Natural killer cell (primary cell): Measurements from ENCODE around the gene RIPK1. TPM values are rescaled to one million over a fixed set of nuclear protein-coding genes. Genes with fewer than 3 reads are reported as not detected.

Experiments used
- ATAC-seq, 3 donors: fragments of 150-1000 bp in 2 of 3; fragments of 200-7000 bp in 1 of 3; cut with Tn5 transposase; 1 replicate in 1 of 3; 2 replicates in 2 of 3; pipeline ENCODE4 v1.10.0; 2021; ENCODE audit warnings: mild to moderate bottlenecking in 2 of 3, moderate library complexity in 2 of 3
- DNase-seq, 2 donors: peaks; one replicate each; pipeline versions ENCODE4 v3.0.0 to v3.0.0-alpha.2; 2013 to 2021; ENCODE audit warnings: mixed read lengths in 1 of 2
- H3K27ac ChIP-seq: one replicate; pipeline ENCODE4 v1.5.1; 2013; ENCODE audit warnings: mild to moderate bottlenecking, low read length
- H3K27me3 ChIP-seq: one replicate; pipeline ENCODE4 v1.6.1; 2013; ENCODE audit warnings: low read length; ENCODE audit not compliant: control insufficient read depth, insufficient read depth
- H3K36me3 ChIP-seq: one replicate; pipeline ENCODE4 v1.6.1; 2013; ENCODE audit warnings: low read length; ENCODE audit not compliant: control insufficient read depth, insufficient read depth
- H3K4me1 ChIP-seq: one replicate; pipeline ENCODE4 v1.6.1; 2013; ENCODE audit warnings: low read length; ENCODE audit not compliant: control insufficient read depth, insufficient read depth
- H3K4me3 ChIP-seq: one replicate; pipeline ENCODE4 v1.5.1; 2013; ENCODE audit warnings: low read length
- H3K9me3 ChIP-seq: one replicate; pipeline ENCODE4 v1.6.1; 2013; ENCODE audit warnings: low read length; ENCODE audit not compliant: control insufficient read depth, insufficient read depth
- H3K27ac Mint-ChIP-seq, 2 donors: one replicate each; pipeline ENCODE4 v1.8.0; 2022; ENCODE audit warnings: mild to moderate bottlenecking in 2 of 2, mixed read lengths in 2 of 2, moderate library complexity in 1 of 2
- H3K27me3 Mint-ChIP-seq, 2 donors: one replicate each; pipeline ENCODE4 v1.8.0; 2022; ENCODE audit warnings: low read depth in 2 of 2, mixed read lengths in 2 of 2
- H3K36me3 Mint-ChIP-seq: one replicate; pipeline ENCODE4 v1.8.0; 2022; ENCODE audit warnings: mixed read lengths
- H3K4me1 Mint-ChIP-seq, 2 donors: one replicate each; pipeline ENCODE4 v1.8.0; 2022; ENCODE audit warnings: mixed read lengths in 2 of 2
- H3K4me3 Mint-ChIP-seq: one replicate; pipeline ENCODE4 v1.8.0; 2022; ENCODE audit warnings: mild to moderate bottlenecking, moderate library complexity, mixed read lengths
- H3K9me3 Mint-ChIP-seq, 2 donors: one replicate each; pipeline ENCODE4 v1.8.0; 2022; ENCODE audit warnings: mixed read lengths in 2 of 2
- WGBS: methylation state at CpG from one replicate; pipeline ENCODE4 v1.1.7; 2013; ENCODE audit warnings: missing lambda C conversion rate; ENCODE audit not compliant: insufficient coverage; 5-methylcytosine and 5-hydroxymethylcytosine counted together
- intact Hi-C: fragments of 100-400 bp; cut with micrococcal nuclease; formaldehyde crosslinking; loops from one replicate; pipeline ENCODE4 v1.14.2; 2022
- total RNA-seq, 4 donors: library from RNA; stranded (reverse); fragments of 120-200 nt in 1 of 4; gene quantifications; one replicate each; pipeline versions ENCODE4 v1.2.3 to v1.2.4, GENCODE V29; 2013 to 2022
- TF ChIP-seq, protein P1 (sequence below): fragments of 200-600 bp; IDR thresholded peaks from one replicate; pipeline ENCODE4 v1.8.0; 2022; ENCODE audit warnings: antibody characterized with exemption

Gene RIPK1
- total RNA-seq, 3 donors from 2014 or later (not counting 1 experiment from before 2014, with no cell fraction given), result 30.9 to 44.8 (median 34.5) TPM

DNA sequence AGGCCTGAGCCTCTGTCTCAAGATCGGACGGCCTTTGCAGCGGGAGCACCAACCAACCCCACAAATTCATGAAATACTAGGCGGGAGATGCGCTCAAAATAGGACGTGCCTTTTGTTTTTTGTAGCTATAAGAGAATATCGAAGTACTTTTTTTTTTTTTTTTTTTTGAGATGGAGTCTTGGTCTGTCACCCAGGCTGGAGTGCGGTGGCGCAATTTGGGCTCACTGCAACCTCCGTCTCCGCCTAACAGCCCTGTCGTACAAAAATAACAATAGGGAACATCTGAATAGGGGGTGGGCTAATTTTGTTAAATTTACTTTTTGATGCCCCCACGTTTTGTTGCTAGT lies 94.9 kb downstream of the RIPK1 start:
- no peak overlapping the region for H3K27ac ChIP-seq
- 2% methylated on average over 6 of the region's 13 CpGs for WGBS
- Mint-ChIP-seq H3K9me3 (no peaks in the 10 kb centered on the region), H3K4me3 (peak overlapping the region; percentile 85), H3K27me3 (peaks cover 27 to 33% of the 10 kb centered on the region in 2 donors), H3K27ac (peak overlapping the region in 1 of 2 donors; percentile 70), H3K36me3 (no peaks in the 10 kb centered on the region), H3K4me1 (peaks cover 17 to 20% of the 10 kb centered on the region in 2 donors)
- H3K4me3 ChIP-seq, result peak overlapping the region; percentile 18
- intact Hi-C loops, result no loop called here
- H3K36me3 ChIP-seq, result no peaks in the 10 kb centered on the region
- no peak for DNase-seq
- peak in 2 of 3 donors; percentile 4 to 8 for ATAC-seq
- no peaks in the 10 kb centered on the region for H3K9me3 ChIP-seq
- H3K27me3 ChIP-seq, result peaks cover 3% of the 10 kb centered on the region
- TF ChIP-seq, protein P1, sequence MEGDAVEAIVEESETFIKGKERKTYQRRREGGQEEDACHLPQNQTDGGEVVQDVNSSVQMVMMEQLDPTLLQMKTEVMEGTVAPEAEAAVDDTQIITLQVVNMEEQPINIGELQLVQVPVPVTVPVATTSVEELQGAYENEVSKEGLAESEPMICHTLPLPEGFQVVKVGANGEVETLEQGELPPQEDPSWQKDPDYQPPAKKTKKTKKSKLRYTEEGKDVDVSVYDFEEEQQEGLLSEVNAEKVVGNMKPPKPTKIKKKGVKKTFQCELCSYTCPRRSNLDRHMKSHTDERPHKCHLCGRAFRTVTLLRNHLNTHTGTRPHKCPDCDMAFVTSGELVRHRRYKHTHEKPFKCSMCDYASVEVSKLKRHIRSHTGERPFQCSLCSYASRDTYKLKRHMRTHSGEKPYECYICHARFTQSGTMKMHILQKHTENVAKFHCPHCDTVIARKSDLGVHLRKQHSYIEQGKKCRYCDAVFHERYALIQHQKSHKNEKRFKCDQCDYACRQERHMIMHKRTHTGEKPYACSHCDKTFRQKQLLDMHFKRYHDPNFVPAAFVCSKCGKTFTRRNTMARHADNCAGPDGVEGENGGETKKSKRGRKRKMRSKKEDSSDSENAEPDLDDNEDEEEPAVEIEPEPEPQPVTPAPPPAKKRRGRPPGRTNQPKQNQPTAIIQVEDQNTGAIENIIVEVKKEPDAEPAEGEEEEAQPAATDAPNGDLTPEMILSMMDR, result no peak
- H3K4me1 ChIP-seq, result peaks cover 25% of the 10 kb centered on the region

DNA sequence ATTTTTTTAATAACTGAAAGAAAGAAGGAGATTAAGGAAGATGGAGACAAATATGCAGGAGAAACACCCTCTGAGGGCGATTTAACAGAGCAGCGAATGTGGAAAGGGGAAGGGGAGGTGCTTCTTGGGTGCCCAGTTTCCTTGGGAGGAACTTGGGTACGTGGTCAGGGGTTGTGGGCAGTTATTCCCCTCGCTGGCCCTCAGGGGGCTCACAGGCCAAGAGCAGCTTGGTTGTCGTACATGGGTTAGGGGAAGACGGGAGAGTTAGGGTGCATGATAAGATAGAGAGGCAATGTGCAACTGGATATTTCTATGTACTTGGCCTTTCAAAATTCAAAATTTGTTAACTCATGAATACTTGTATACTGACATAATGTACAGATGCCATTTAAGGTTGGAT lies 96.1 kb downstream of the RIPK1 start:
- peaks cover 23% of the 10 kb centered on the region for H3K4me1 ChIP-seq
- no peaks in the 10 kb centered on the region for H3K9me3 ChIP-seq
- intact Hi-C loops, result no loop called here
- peaks cover 17 to 20% of the 10 kb centered on the region in 2 donors for H3K4me1 Mint-ChIP-seq
- no peak overlapping the region for H3K27ac Mint-ChIP-seq
- TF ChIP-seq, protein P1, result no peak
- 84% methylated on average over 6 of the region's 6 CpGs for WGBS
- ATAC-seq, result no peak
- no peak overlapping the region for H3K4me3 ChIP-seq
- no peaks in the 10 kb centered on the region for H3K36me3 ChIP-seq
- no peaks in the 10 kb centered on the region for H3K9me3 Mint-ChIP-seq
- no peak for DNase-seq
- H3K27me3 ChIP-seq, result peaks cover 3% of the 10 kb centered on the region
- H3K27me3 Mint-ChIP-seq, result peaks cover 27 to 33% of the 10 kb centered on the region in 2 donors
- no peaks in the 10 kb centered on the region for H3K36me3 Mint-ChIP-seq
- no peak overlapping the region for H3K27ac ChIP-seq
- H3K4me3 Mint-ChIP-seq, result peak overlapping the region; percentile 58

Other genes with a start within 250 kb of the RIPK1 start
- 10 to 100 TPM; 74.8 to 80.2 (median 78.1) TPM for gene SERPINB1, start 226.6 kb upstream of the RIPK1 start, total RNA-seq
- gene SERPINB9, start 165.2 kb upstream of the RIPK1 start, total RNA-seq, result 10 to 100 TPM; 34.9 to 54.3 (median 47.3) TPM
- 100 to 1,000 TPM; 120 to 135 (median 129) TPM for gene SERPINB6, start 96.9 kb upstream of the RIPK1 start, total RNA-seq
- gene NQO2, start 68.6 kb upstream of the RIPK1 start, total RNA-seq, result 10 to 100 TPM; 13.1 to 21.7 (median 16.2) TPM
- gene BPHL, start 50.2 kb downstream of the RIPK1 start, total RNA-seq, result 1 to 10 TPM; 2.9 to 5.9 (median 5.7) TPM
- 10 to 100 TPM in 2 of 3 donors, 1 to 10 TPM in 1; 9.2 to 13.2 (median 11.4) TPM for gene TUBB2A, start 89.0 kb downstream of the RIPK1 start, total RNA-seq
- under 1 TPM in 2 of 3 donors, not detected in 1; 0.66 to 0.75 TPM for gene TUBB2B, start 159.2 kb downstream of the RIPK1 start, total RNA-seq
- 10 to 100 TPM in 2 of 3 donors, 1 to 10 TPM in 1; 8.3 to 15.3 (median 11.3) TPM for gene PSMG4, start 190.5 kb downstream of the RIPK1 start, total RNA-seq